ENCODE results near the gene EBF3.

GRCh38 chr10:129854796-129855705 lies 109.0 kb downstream of the EBF3 start:
- TF ChIP-seq REST (IDR thresholded peaks at IDR 0.05; ENCODE audit: insufficient read depth in 1 of 2, low read depth in 2 of 2, low read length in 2 of 2) (no peak), TAF1 (IDR thresholded peaks at IDR 0.05; ENCODE audit: borderline replicate concordance, insufficient read depth, low read length) (no peak), SIN3A (IDR thresholded peaks at IDR 0.05; ENCODE audit: borderline replicate concordance, insufficient read depth, low read length) (no peak), POLR2AphosphoS5 (IDR thresholded peaks at IDR 0.05; ENCODE audit: low read depth, low read length) (no peak)

Data from PFSK-1 (cell line).